ENCODE results near the gene BEND5.

Gene BEND5

DNA sequence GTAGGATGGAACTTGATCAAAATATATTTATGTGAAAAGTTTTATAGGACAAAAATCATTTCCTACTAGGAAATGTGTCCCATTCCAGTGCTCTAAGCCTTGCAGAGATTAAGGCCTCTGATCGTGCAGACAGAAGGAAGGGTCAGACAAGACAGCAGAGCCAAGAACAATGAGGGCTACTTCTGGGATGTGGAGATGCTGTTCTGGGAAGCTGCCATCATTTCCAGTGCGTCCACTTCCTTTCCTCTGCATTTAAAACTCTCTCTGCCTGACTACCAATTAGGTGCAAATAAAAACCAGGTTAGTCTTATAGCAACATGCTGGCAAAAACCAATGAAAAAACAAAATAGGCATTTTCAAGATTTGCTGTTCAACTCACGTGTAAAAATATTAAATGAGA lies 36.1 kb downstream of the BEND5 start:
- TF ChIP-seq CTCF (IDR thresholded peaks at IDR 0.05; ENCODE audit: low read depth, low read length, missing control alignments) = no peak

DNA sequence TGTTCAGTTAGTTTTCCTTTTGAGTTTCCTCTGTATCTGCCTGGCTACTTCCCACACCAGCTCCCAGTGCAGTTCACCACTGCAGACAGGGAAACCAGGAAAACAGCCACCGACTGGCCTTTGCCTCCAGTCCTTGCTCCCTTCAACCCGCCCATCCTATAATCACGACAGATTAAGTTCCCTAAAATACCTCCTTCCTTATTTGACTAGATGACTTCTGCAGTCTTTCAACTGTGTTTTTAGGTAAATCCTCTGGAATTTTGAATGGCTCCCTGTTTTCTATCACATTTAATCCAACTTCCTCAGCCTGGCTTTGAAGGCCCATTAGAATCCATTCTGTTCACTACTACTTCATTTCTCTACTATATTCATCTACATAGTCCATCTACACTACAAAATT lies 37.6 kb downstream of the BEND5 start:
- DNase-seq = no peak
- H3K27ac ChIP-seq = no peak overlapping the region
- H3K27me3 ChIP-seq (replicated peaks) = no peaks in the 10 kb centered on the region
- no peaks in the 10 kb centered on the region for H3K36me3 ChIP-seq (replicated peaks)
- in situ Hi-C loops (cut with HindIII; ENCODE audit: low pct_ligation_motif_present, low sequenced_read_pairs) = no loop called here
- no peak overlapping the region for H3K4me3 ChIP-seq (ENCODE audit: low read depth, low read length)
- TF ChIP-seq CTCF (IDR thresholded peaks at IDR 0.05; ENCODE audit: low read depth, low read length, missing control alignments) = no peak

More for the DNA sequence above, 36.1 kb downstream of the BEND5 start:
- H3K36me3 ChIP-seq (replicated peaks) = no peaks in the 10 kb centered on the region
- in situ Hi-C loops (cut with HindIII; ENCODE audit: low pct_ligation_motif_present, low sequenced_read_pairs) = no loop called here
- H3K27me3 ChIP-seq (replicated peaks) = no peaks in the 10 kb centered on the region
- no peak overlapping the region for H3K4me3 ChIP-seq (ENCODE audit: low read depth, low read length)
- no peak overlapping the region for H3K27ac ChIP-seq
- DNase-seq = no peak

DNA sequence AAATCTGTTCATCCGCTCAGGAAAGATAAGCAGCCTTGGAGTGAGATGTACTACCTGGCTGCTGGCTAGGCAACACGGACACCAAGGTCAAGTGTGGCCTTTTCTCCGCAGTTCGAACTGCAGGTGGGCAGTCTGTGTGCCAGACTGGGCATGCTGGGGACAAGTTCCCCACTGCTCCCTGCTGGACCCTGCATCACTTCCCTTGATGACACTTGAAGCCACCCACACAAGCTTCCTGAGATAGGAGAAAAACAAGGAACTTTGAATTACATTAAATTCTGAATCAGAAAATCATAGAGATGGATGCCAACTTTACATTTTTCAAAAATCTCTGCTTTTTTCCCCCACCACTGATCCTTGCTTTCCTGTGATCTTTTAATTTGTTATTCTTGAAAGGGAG lies 38.3 kb downstream of the BEND5 start:
- no peak for DNase-seq
- TF ChIP-seq CTCF (IDR thresholded peaks at IDR 0.05; ENCODE audit: low read depth, low read length, missing control alignments) = no peak
- no peak overlapping the region for H3K4me3 ChIP-seq (ENCODE audit: low read depth, low read length)
- H3K27ac ChIP-seq = no peak overlapping the region
- H3K36me3 ChIP-seq (replicated peaks) = no peaks in the 10 kb centered on the region
- in situ Hi-C loops (cut with HindIII; ENCODE audit: low pct_ligation_motif_present, low sequenced_read_pairs) = no loop called here
- no peaks in the 10 kb centered on the region for H3K27me3 ChIP-seq (replicated peaks)

GRCh38 chr1:48735796-48736195 lies 40.9 kb downstream of the BEND5 start:
- no peak for DNase-seq
- TF ChIP-seq CTCF (IDR thresholded peaks at IDR 0.05; ENCODE audit: low read depth, low read length, missing control alignments) = no peak
- Histone ChIP-seq H3K27ac (no peak overlapping the region), H3K36me3 (replicated peaks) (no peaks in the 10 kb centered on the region), H3K4me3 (ENCODE audit: low read depth, low read length) (no peak overlapping the region), H3K27me3 (replicated peaks) (no peaks in the 10 kb centered on the region)
- in situ Hi-C loops (cut with HindIII; ENCODE audit: low pct_ligation_motif_present, low sequenced_read_pairs) = no loop called here

- H3K4me3 ChIP-seq (ENCODE audit: low read depth, low read length) = no peak overlapping the region
- H3K27me3 ChIP-seq (replicated peaks) = no peaks in the 10 kb centered on the region
- TF ChIP-seq CTCF (IDR thresholded peaks at IDR 0.05; ENCODE audit: low read depth, low read length, missing control alignments) = no peak
- in situ Hi-C loops (cut with HindIII; ENCODE audit: low pct_ligation_motif_present, low sequenced_read_pairs) = no loop called here
- H3K27ac ChIP-seq = no peak overlapping the region
- no peak for DNase-seq
- H3K36me3 ChIP-seq (replicated peaks) = no peaks in the 10 kb centered on the region
Measured at GRCh38 chr1:48730164-48730910, 46.4 kb downstream of the BEND5 start.

GRCh38 chr1:48728584-48728983 lies 48.1 kb downstream of the BEND5 start:
- TF ChIP-seq CTCF (IDR thresholded peaks at IDR 0.05; ENCODE audit: low read depth, low read length, missing control alignments) = no peak
- H3K36me3 ChIP-seq (replicated peaks) = no peaks in the 10 kb centered on the region
- no peak overlapping the region for H3K4me3 ChIP-seq (ENCODE audit: low read depth, low read length)
- H3K27ac ChIP-seq = no peak overlapping the region
- no peak for DNase-seq
- no peaks in the 10 kb centered on the region for H3K27me3 ChIP-seq (replicated peaks)
- in situ Hi-C loops (cut with HindIII; ENCODE audit: low pct_ligation_motif_present, low sequenced_read_pairs) = no loop called here

All from brain microvascular endothelial cell (primary cell).